Gastrocnemius medialis (tissue), 4 donors: ENCODE data around the gene SCNN1B.

ENCODE experiments used
- CTCF ChIP-seq, 5 experiments: fragments of 450-650 bp in 3 of 5; fragments of 200-600 bp in 2 of 5; sonication (generic) in 2 of 5; IDR thresholded peaks in 4 of 5; conservative IDR thresholded peaks in 1 of 5; 1 replicate in 4 of 5; 2 replicates in 1 of 5; pipeline ENCODE4 v1.5.1; 2016 to 2019; ENCODE audit warnings: antibody characterized with exemption in 5 of 5, mild to moderate bottlenecking in 3 of 5, moderate library complexity in 3 of 5
- POLR2A ChIP-seq, 2 donors: fragments of 450-650 bp; IDR thresholded peaks; one replicate each; pipeline ENCODE4 v1.6.1; 2017; ENCODE audit warnings: antibody characterized with exemption in 2 of 2, mild to moderate bottlenecking in 2 of 2, moderate library complexity in 2 of 2

- no peak for TF ChIP-seq POLR2A (IDR thresholded peaks at IDR 0.05)
- no peak for TF ChIP-seq CTCF (IDR thresholded peaks at IDR 0.05 in 4 of 5, conservative IDR thresholded peaks at IDR 0.05 in 1 of 5)
Measured at GRCh38 chr16:23268561-23268960, 33.5 kb upstream of the SCNN1B start.
